ENCODE measurements around the gene SUZ12.
"Not testable (repeated sequence)": the region's sequence is repeated elsewhere in the genome, so short reads cannot be mapped to it uniquely, and the experiment has no call there.

Gene SUZ12

DNA sequence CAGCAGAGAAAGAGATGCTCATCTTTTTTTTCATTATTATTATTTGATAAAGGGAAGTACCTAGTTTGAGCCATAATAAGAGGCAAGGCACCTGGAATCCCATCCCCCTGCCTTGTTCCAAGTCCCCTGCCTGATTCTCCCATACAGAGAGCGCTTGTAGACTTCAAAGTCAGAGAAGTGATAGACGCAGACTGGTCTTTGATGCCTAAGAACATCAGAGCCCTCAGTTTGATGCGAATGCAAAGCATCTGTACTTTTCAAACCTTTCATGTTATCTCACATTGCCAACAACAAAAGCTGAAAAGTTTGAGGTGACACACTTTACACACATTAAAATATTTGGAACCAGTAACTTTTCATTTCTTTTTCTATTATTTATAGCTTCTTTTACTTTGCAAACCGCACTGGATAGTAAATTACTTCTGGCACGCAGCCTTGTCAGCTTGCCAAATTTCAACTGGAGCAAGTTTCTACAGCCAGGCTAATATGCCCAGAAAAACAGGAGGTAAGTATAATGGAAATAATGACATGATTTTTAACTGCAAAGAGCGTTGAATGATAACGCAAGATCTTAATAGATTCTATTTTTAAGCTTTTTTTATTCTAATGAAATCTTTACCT lies 29.4 kb upstream of the SUZ12 start:
- peak; percentile 45 to 70 for DNase-seq
- TF ChIP-seq, protein P1, sequence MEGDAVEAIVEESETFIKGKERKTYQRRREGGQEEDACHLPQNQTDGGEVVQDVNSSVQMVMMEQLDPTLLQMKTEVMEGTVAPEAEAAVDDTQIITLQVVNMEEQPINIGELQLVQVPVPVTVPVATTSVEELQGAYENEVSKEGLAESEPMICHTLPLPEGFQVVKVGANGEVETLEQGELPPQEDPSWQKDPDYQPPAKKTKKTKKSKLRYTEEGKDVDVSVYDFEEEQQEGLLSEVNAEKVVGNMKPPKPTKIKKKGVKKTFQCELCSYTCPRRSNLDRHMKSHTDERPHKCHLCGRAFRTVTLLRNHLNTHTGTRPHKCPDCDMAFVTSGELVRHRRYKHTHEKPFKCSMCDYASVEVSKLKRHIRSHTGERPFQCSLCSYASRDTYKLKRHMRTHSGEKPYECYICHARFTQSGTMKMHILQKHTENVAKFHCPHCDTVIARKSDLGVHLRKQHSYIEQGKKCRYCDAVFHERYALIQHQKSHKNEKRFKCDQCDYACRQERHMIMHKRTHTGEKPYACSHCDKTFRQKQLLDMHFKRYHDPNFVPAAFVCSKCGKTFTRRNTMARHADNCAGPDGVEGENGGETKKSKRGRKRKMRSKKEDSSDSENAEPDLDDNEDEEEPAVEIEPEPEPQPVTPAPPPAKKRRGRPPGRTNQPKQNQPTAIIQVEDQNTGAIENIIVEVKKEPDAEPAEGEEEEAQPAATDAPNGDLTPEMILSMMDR (IDR thresholded peaks at IDR 0.05): no peak
- intact Hi-C loops (cut with DNase I; ENCODE audit: low total_unique reads): loop anchor here (10.0 kb wide), 2 partner anchors 353 to 473 kb away; no protein-coding TSS in a partner anchor
- Histone ChIP-seq H3K9me3 (no peaks in the 10 kb centered on the region), H3K27ac (no peak overlapping the region), H3K4me3 (no peak overlapping the region), H3K36me3 (no peaks in the 10 kb centered on the region), H3K27me3 (no peaks in the 10 kb centered on the region), H3K4me1 (peaks cover 0 to 16% (median 10%) of the 10 kb centered on the region in 4 donors)

DNA sequence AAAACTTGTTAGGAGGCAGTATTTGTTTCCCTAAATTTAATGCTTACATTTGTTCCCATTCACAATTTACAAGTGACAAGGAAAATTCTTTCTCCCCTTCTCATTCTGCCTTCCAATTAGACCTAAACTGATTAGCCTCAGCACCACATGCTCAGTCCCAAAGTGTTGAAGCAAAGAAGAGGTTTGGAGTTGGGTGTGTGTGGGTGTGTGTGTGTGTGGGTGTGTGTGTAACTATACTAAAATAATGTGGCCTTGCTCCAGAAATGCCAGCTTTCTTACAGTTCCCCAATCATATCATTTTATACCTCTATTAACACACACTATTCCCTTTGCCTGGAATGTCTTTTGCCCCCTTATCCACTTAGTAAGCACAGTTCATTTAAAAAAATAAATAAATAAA lies 28.4 kb upstream of the SUZ12 start:
- intact Hi-C loops (cut with DNase I; ENCODE audit: low total_unique reads): loop anchor here (10.0 kb wide), 2 partner anchors 354 to 474 kb away; no protein-coding TSS in a partner anchor
- Histone ChIP-seq H3K27me3 (no peaks in the 10 kb centered on the region), H3K9me3 (no peaks in the 10 kb centered on the region), H3K27ac (no peak overlapping the region), H3K36me3 (no peaks in the 10 kb centered on the region), H3K4me1 (peaks cover 0 to 16% (median 10%) of the 10 kb centered on the region in 4 donors), H3K4me3 (no peak overlapping the region)
- TF ChIP-seq, protein P1 (IDR thresholded peaks at IDR 0.05): no peak
- no peak for DNase-seq

DNA sequence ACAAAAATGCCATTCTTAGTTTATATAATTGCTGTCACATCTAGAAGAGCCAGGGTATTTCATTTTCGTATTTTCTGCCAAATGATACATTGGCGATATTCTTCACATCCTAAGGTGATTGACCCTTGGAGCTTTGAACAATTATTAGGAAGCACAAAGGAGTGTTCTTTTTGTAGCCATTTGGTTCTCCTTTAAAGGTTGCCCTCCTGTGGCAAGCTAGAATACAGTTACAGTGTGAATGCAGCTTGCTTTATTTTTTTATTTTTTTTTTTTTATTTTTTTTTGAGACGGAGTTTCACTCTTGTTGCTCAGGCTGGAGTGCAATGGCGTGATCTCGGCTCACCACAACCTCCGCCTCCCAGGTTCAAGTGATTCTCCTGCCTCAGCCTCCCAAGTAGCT lies 24.1 kb upstream of the SUZ12 start:
- H3K4me1 ChIP-seq: peaks cover 0 to 15% (median 10%) of the 10 kb centered on the region in 4 donors
- H3K4me3 ChIP-seq; H3K36me3 ChIP-seq; H3K9me3 ChIP-seq; H3K27ac ChIP-seq; intact Hi-C loops (cut with DNase I; ENCODE audit: low total_unique reads); DNase-seq: not testable (repeated sequence)
- TF ChIP-seq, protein P1 (IDR thresholded peaks at IDR 0.05): peak in 1 of 2 experiments; percentile 5
- H3K27me3 ChIP-seq: peaks cover 4 to 11% of the 10 kb centered on the region in 2 donors

DNA sequence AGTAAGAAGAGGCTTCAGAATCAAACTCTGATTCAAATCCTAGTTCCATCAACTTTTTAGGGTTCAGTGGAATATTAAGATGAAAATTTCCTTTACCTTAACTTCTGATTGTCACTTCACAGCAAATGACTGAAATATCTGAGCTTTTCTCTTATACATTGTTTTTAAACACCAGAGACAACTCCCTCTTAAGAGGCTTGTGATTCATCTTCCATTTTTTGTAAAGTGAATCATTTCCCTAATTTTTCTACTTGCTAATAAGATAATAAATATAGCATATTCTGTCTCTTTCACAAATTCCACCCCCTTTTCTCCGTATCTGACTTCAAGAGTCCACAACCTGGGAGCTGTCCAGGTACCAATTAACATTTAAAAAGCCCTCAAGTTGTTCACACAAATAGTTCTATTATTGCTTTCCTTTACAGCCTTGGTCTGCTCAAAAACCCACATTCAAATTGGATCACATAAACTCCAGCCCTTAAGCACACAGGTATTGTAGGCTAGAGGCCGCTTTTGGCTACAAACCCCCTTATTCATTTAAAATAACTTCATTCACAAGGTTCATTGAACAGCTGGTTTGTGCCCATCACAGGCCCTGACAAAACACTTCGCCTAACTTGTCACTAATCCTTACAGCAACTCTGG lies 21.2 kb upstream of the SUZ12 start:
- Histone ChIP-seq H3K27me3 (peaks cover 4 to 19% of the 10 kb centered on the region in 2 donors), H3K4me3 (no peak overlapping the region), H3K4me1 (peaks cover 0 to 7% (median 3%) of the 10 kb centered on the region in 4 donors), H3K9me3 (no peaks in the 10 kb centered on the region), H3K27ac (no peak overlapping the region), H3K36me3 (no peaks in the 10 kb centered on the region)
- intact Hi-C loops (cut with DNase I; ENCODE audit: low total_unique reads): no loop called here
- DNase-seq: no peak
- TF ChIP-seq, protein P1 (IDR thresholded peaks at IDR 0.05): no peak

DNA sequence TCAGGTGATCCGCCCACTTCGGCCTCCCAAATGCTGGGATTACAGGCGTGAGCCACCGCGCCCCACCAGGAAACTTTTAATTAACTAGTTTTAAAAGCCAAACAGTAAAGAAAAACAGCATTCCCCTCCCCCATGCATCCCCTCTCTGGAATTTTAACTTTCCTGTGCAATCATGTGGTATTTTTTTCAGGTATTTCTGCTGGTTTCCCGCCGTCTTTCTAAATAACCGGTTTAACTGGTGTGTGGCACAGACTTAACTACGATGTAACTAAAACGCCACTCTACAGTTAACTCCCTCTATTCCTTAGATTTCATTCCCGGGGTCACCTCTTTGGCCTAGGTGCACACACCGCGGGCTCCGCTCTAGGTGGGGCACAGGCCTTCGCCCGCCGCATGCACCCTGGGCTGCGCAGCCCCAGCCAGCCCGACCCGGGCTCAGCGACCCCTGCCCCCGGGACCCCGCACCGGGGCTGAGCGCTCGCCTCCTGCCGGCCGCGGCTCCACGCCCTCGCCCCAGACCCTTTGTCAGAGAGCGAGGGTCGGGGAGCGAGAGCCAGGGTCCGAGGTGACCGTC lies 20.2 kb upstream of the SUZ12 start:
- Histone ChIP-seq H3K4me1 (peaks cover 0 to 7% (median 3%) of the 10 kb centered on the region in 4 donors), H3K36me3 (no peaks in the 10 kb centered on the region), H3K27ac (no peak overlapping the region), H3K9me3 (no peaks in the 10 kb centered on the region), H3K4me3 (no peak overlapping the region), H3K27me3 (peaks cover 4 to 19% of the 10 kb centered on the region in 2 donors)
- intact Hi-C loops (cut with DNase I; ENCODE audit: low total_unique reads): no loop called here
- TF ChIP-seq, protein P1 (IDR thresholded peaks at IDR 0.05): no peak
- no peak for DNase-seq
